ENCODE measurements around the gene ANKS1B. TPM values are rescaled to one million over a fixed set of nuclear protein-coding genes. Genes with fewer than 3 reads are reported as not detected.

The ANKS1B gene
- total and polyA plus RNA-seq, 2 of the 4 experiments (the other 2 are of a cell fraction), result 0.17 to 0.18 TPM

- Histone ChIP-seq H3K9me1 (ENCODE audit: insufficient read depth, low read length) (no peaks in the 10 kb centered on the region), H3K23ac (ENCODE audit: low read depth, low read length) (no peak overlapping the region), H2BK5ac (ENCODE audit: low read depth, low read length, poor library complexity, severe bottlenecking) (no peak overlapping the region), H3K27me3 (ENCODE audit: control insufficient read depth, insufficient read depth, low read length) (no peaks in the 10 kb centered on the region), H3K4ac (ENCODE audit: low read depth, low read length) (no peak overlapping the region), H3K4me2 (ENCODE audit: low read depth, low read length) (no peak overlapping the region), H3K27ac (ENCODE audit: insufficient read depth, low read length) (no peak overlapping the region), H3K79me1 (ENCODE audit: low read depth in 1 of 2, low read length in 2 of 2) (no peaks in the 10 kb centered on the region), H3K4me3 (ENCODE audit: insufficient read depth, low read depth, low read length) (no peak overlapping the region), H2AFZ (replicated peaks; ENCODE audit: low read length, poor library complexity) (no peak overlapping the region), H3K36me3 (ENCODE audit: control insufficient read depth, insufficient read depth, low read length) (no peaks in the 10 kb centered on the region), H2BK20ac (ENCODE audit: low read depth, low read length) (no peak overlapping the region), H3K4me1 (ENCODE audit: control insufficient read depth, insufficient read depth, low read length) (no peaks in the 10 kb centered on the region), H3K9me3 (ENCODE audit: control insufficient read depth, insufficient read depth, low read length) (peaks cover 9% of the 10 kb centered on the region; the same call in 1 of the 2 replicates), H4K91ac (ENCODE audit: insufficient read depth, low read depth, low read length) (no peak overlapping the region), H2BK15ac (ENCODE audit: low read depth, low read length) (no peak overlapping the region), H2AK5ac (ENCODE audit: low read depth, low read length) (no peak overlapping the region), H4K5ac (ENCODE audit: low read depth, low read length) (no peak overlapping the region), H3K56ac (ENCODE audit: extremely low read depth, insufficient read depth, low read length) (no peak overlapping the region), H3K9ac (ENCODE audit: low read depth, low read length) (no peak overlapping the region), H4K8ac (ENCODE audit: low read depth in 2 of 2, low read length in 2 of 2) (no peak overlapping the region), H3K18ac (ENCODE audit: low read depth, low read length) (no peak overlapping the region), H2BK120ac (ENCODE audit: low read depth, low read length) (no peak overlapping the region), H2AK9ac (replicated peaks; ENCODE audit: low read depth, low read length, poor library complexity) (no peak overlapping the region), H3K14ac (replicated peaks; ENCODE audit: low read depth, low read length) (no peak overlapping the region), H4K20me1 (ENCODE audit: insufficient read depth, low read length) (no peaks in the 10 kb centered on the region)
- WGBS, 2 experiments (ENCODE audit: extremely low coverage in 2 of 2, insufficient read length in 1 of 2), result no CpG with 5 or more reads among the region's 2 CpGs
- in situ Hi-C loops (cut with MboI; ENCODE audit: low sequenced_read_pairs) (no loop called here), dilution Hi-C loops (cut with HindIII; ENCODE audit: low sequenced_read_pairs, unreplicated experiment) (no loop called here), intact Hi-C loops (cut with micrococcal nuclease) (no loop called here)
- ATAC-seq (ENCODE audit: low read depth), result no peak
- ChIA-PET CTCF (no interaction called here), POLR2A (ENCODE audit: unreplicated experiment) (no interaction called here)
- no TSS peak for BruUV-seq (replicated peaks)
- TF ChIP-seq RCOR1 (IDR thresholded peaks at IDR 0.05; ENCODE audit: insufficient replicate concordance, low read length) (no peak), ELK1 (IDR thresholded peaks at IDR 0.05; ENCODE audit: borderline replicate concordance, low read depth, low read length) (no peak), CTCF (conservative IDR thresholded peaks at IDR 0.05; ENCODE audit: low read depth, low read length) (no peak), RFX5 (IDR thresholded peaks at IDR 0.05; ENCODE audit: low read depth, low read length) (no peak), USF2 (IDR thresholded peaks at IDR 0.05; ENCODE audit: low read depth, low read length) (no peak), MXI1 (IDR thresholded peaks at IDR 0.05; ENCODE audit: borderline replicate concordance, low read depth, low read length) (no peak), RAD21 (IDR thresholded peaks at IDR 0.05; ENCODE audit: low read length) (no peak), MAFK (IDR thresholded peaks at IDR 0.05; ENCODE audit: low read depth, low read length) (no peak), NFE2L2 (IDR thresholded peaks at IDR 0.05; ENCODE audit: low read depth, low read length) (no peak), BHLHE40 (IDR thresholded peaks at IDR 0.05; ENCODE audit: low read depth, low read length) (no peak), CEBPB (IDR thresholded peaks at IDR 0.05; ENCODE audit: low read depth, low read length) (no peak)
- DNase-seq, result no peak
Observed at GRCh38 chr12:99567072-99567471, 417.7 kb downstream of the ANKS1B start.

Measured in IMR-90 (cell line).